Measurements from ENCODE around the gene PTMA. TPM values are rescaled to one million over a fixed set of nuclear protein-coding genes. Genes with fewer than 3 reads are reported as not detected.

PTMA gene
- total RNA-seq, 1 experiment from 2014 or later = 2,752 TPM

DNA sequence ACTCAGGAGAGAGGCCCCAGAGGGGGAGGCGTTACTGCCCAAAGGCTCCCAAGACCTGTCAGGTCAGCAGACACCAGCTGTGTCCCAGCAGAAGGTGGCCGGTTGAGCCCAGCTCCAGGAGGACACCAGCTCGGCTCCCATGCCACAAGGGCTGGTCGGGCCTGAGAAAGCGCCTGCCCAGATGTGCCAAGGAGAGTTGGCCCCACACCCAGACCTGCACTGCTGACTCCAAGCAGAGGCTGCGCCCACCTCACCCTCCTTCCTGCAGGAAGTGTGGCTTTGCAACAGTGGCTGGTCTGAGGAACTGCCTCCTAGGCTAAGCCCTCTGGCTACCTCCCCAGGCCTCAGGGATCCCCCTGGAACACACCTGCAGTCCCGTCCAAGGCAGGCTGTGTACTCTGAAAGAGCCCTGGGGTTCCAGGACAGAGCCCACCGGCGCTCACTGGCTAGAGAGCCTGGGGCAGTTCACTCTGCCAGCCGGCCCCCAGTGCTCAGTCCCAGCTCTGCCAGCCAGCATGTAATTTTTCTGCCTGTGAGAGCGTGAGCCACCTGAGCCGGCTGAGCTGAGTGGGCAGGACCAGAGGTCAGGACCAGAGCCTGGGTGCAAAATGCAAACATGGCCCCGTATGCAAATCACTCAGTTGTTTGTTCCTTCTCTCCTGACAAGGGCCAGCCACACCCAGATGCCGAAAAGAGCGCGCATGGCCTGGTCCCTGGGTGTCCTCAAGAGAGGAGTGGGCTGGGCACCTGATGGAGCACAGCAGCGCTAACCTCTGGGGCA is 36.9 kb upstream of the PTMA start:
- DNase-seq (ENCODE audit: low read depth, low spot score) = no peak
- Histone ChIP-seq H3K79me2 (ENCODE audit: insufficient read depth, low read length) (no peaks in the 10 kb centered on the region), H3K9me2 (ENCODE audit: insufficient read depth) (no peaks in the 10 kb centered on the region), H2AFZ (ENCODE audit: low read depth, low read length, poor library complexity, severe bottlenecking) (no peak overlapping the region), H3K27ac (ENCODE audit: low read depth, low read length) (peak overlapping the region; percentile 93), H3K4me1 (ENCODE audit: control insufficient read depth in 1 of 2, insufficient read depth in 2 of 2, low read length in 2 of 2) (peaks cover 57 to 88% of the 10 kb centered on the region in 2 experiments), H3K4me2 (ENCODE audit: low read length) (peak overlapping the region; percentile 85), H3K27me3 (ENCODE audit: insufficient read depth, low read length) (no peaks in the 10 kb centered on the region), H3K9ac (ENCODE audit: low read length) (peak overlapping the region; percentile 88), H4K20me1 (ENCODE audit: insufficient read depth) (no peaks in the 10 kb centered on the region), H3K9me3 (ENCODE audit: control insufficient read depth in 1 of 2, insufficient read depth in 1 of 2, low read depth in 1 of 2, low read length in 2 of 2) (no peaks in the 10 kb centered on the region), H3K4me3 (replicated peaks in 1 of 2; ENCODE audit: low read depth in 1 of 2, low read length in 2 of 2) (peak overlapping the region in 1 of 2 experiments; percentile 9; a peak in 1 of 4 replicates), H3K36me3 (ENCODE audit: control insufficient read depth in 1 of 2, insufficient read depth in 2 of 2, low read length in 2 of 2) (no peaks in the 10 kb centered on the region)
- intact Hi-C loops (cut with micrococcal nuclease) = loop anchor here (1.0 to 2.0 kb wide), 2 partner anchors 23 to 109 kb away; no protein-coding TSS in a partner anchor
- BruUV-seq (replicated peaks) = no TSS peak
- ChIA-PET POLR2A (interaction anchor here (1.2 to 7.4 kb wide), 7 partner anchors 14 to 207 kb away, joined by 3 to 97 read pairs (median 29); partner anchors contain the start of genes NCL and PTMA), RAD21 (ENCODE audit: low non-redundant PET in 1 of 2, low total read pairs in 2 of 2, uncharacterized antibody in 2 of 2, unreplicated experiment in 2 of 2) (interaction anchor here in 1 of 2 experiments (0.6 to 1.5 kb wide), 2 partner anchors 23 to 108 kb away, joined by 3 to 4 read pairs; no protein-coding TSS in a partner anchor), CTCF (interaction anchor here (0.8 to 7.8 kb wide), 9 partner anchors 10 to 108 kb away, joined by 3 to 185 read pairs (median 4); no protein-coding TSS in a partner anchor)
- no peak for ATAC-seq
- TF ChIP-seq JUND (IDR thresholded peaks at IDR 0.05) = no peak
- peak; percentile 42; the same call in 1 of the 2 replicates for TF ChIP-seq POLR2AphosphoS5 (IDR thresholded peaks at IDR 0.05; ENCODE audit: low read depth, low read length)
- TF ChIP-seq CEBPB (IDR thresholded peaks at IDR 0.05; ENCODE audit: low read depth) = no peak
- no peak for TF ChIP-seq ZNF274 (IDR thresholded peaks at IDR 0.05; ENCODE audit: low read depth, low read length)

DNA sequence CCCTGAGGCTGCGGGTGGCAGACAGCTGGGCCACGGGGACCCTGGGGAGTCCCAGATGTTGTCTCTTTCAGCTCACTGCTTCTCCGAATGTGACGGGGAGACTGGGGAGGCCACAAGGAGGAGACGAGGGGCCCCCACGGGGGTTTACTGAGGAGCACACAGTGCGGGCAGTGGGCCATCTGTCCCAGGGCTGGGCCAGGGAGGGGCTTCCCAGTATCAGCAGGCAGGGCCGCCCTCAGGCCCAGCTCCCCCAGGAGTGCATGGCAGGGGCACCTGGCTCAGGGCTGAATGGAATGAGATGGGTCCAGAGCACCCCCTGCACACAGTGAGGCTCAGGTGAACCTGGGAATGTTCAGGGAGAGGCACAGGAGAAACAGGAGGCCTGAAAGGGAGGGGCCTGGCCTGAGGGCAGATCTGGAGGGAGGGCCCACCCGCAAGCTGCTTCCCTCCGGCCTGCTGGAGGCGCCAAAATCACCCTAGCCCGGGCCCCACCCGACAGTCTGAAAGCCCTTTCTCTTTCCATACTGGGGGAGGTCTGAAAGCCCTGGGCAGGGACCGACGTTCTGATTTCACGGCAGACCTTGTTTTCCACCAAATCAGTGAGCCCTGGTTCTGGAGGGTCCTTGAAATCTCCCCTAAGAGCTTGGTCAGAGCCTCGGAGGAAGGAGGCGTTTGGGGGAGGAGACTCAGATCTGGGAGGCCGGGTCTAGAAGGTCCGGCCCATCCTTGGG is 35.5 kb upstream of the PTMA start:
- H3K27ac ChIP-seq (ENCODE audit: low read depth, low read length) = peak overlapping the region; percentile 93
- peak overlapping the region; percentile 48 to 63 for H3K4me3 ChIP-seq (replicated peaks in 1 of 2; ENCODE audit: low read depth in 1 of 2, low read length in 2 of 2)
- peak overlapping the region; percentile 88 for H3K9ac ChIP-seq (ENCODE audit: low read length)
- ChIA-PET RAD21 (ENCODE audit: low non-redundant PET in 1 of 2, low total read pairs in 2 of 2, uncharacterized antibody in 2 of 2, unreplicated experiment in 2 of 2) (interaction anchor here (1.0 to 1.8 kb wide), 5 partner anchors 42 to 109 kb away, joined by 3 to 11 read pairs (median 3); partner anchors contain the start of gene PDE6D (in 1 of the 2)), CTCF (interaction anchor here (0.7 to 7.8 kb wide), 22 partner anchors 9 to 109 kb away, joined by 3 to 185 read pairs (median 5); partner anchors contain the start of gene PTMA), POLR2A (interaction anchor here (0.6 to 7.4 kb wide), 18 partner anchors 8 to 208 kb away, joined by 3 to 97 read pairs (median 8); partner anchors contain the start of genes NCL and PTMA)
- no peaks in the 10 kb centered on the region for H3K9me3 ChIP-seq (ENCODE audit: control insufficient read depth in 1 of 2, insufficient read depth in 1 of 2, low read depth in 1 of 2, low read length in 2 of 2)
- ATAC-seq = peak; percentile 71
- intact Hi-C loops (cut with micrococcal nuclease) = loop anchor here (1.0 to 2.0 kb wide), 2 partner anchors 60 to 110 kb away; no protein-coding TSS in a partner anchor
- DNase-seq (ENCODE audit: low read depth, low spot score) = peak; percentile 79
- no peaks in the 10 kb centered on the region for H3K79me2 ChIP-seq (ENCODE audit: insufficient read depth, low read length)
- no peaks in the 10 kb centered on the region for H3K27me3 ChIP-seq (ENCODE audit: insufficient read depth, low read length)
- peaks cover 52 to 80% of the 10 kb centered on the region in 2 experiments for H3K4me1 ChIP-seq (ENCODE audit: control insufficient read depth in 1 of 2, insufficient read depth in 2 of 2, low read length in 2 of 2)
- TSS peak; percentile 80 for BruUV-seq (replicated peaks)
- no peaks in the 10 kb centered on the region for H3K36me3 ChIP-seq (ENCODE audit: control insufficient read depth in 1 of 2, insufficient read depth in 2 of 2, low read length in 2 of 2)
- peak overlapping the region; percentile 52 for H2AFZ ChIP-seq (ENCODE audit: low read depth, low read length, poor library complexity, severe bottlenecking)
- no peaks in the 10 kb centered on the region for H3K9me2 ChIP-seq (ENCODE audit: insufficient read depth)
- peak overlapping the region; percentile 85 for H3K4me2 ChIP-seq (ENCODE audit: low read length)
- no peaks in the 10 kb centered on the region for H4K20me1 ChIP-seq (ENCODE audit: insufficient read depth)
- peak; percentile 4 for TF ChIP-seq YY1 (IDR thresholded peaks at IDR 0.05; ENCODE audit: extremely low read depth, insufficient replicate concordance, low read depth, low read length)
- TF ChIP-seq, protein P1, sequence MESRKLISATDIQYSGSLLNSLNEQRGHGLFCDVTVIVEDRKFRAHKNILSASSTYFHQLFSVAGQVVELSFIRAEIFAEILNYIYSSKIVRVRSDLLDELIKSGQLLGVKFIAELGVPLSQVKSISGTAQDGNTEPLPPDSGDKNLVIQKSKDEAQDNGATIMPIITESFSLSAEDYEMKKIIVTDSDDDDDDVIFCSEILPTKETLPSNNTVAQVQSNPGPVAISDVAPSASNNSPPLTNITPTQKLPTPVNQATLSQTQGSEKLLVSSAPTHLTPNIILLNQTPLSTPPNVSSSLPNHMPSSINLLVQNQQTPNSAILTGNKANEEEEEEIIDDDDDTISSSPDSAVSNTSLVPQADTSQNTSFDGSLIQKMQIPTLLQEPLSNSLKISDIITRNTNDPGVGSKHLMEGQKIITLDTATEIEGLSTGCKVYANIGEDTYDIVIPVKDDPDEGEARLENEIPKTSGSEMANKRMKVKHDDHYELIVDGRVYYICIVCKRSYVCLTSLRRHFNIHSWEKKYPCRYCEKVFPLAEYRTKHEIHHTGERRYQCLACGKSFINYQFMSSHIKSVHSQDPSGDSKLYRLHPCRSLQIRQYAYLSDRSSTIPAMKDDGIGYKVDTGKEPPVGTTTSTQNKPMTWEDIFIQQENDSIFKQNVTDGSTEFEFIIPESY (IDR thresholded peaks at IDR 0.05; ENCODE audit: extremely low read depth, insufficient replicate concordance, low read length) = peak; percentile 58
- no peak for TF ChIP-seq SRF (IDR thresholded peaks at IDR 0.05; ENCODE audit: low read depth)
- no peak for TF ChIP-seq EZH2 (IDR thresholded peaks at IDR 0.05)
- peak; percentile 25 for TF ChIP-seq POLR2A (IDR thresholded peaks at IDR 0.05; ENCODE audit: borderline replicate concordance, extremely low read depth, insufficient read depth, insufficient read length)
- TF ChIP-seq CBX3 (IDR thresholded peaks at IDR 0.05; ENCODE audit: low read depth) = no peak
- no peak for TF ChIP-seq CEBPB (IDR thresholded peaks at IDR 0.05; ENCODE audit: low read depth)
- peak; percentile 83 for TF ChIP-seq POLR2AphosphoS5 (IDR thresholded peaks at IDR 0.05; ENCODE audit: low read depth, low read length)
- TF ChIP-seq FOSL1 (IDR thresholded peaks at IDR 0.05; ENCODE audit: low read depth) = no peak
- peak; percentile 38; the same call in 1 of the 2 replicates for TF ChIP-seq ZFX (IDR thresholded peaks at IDR 0.05)
